NCI-H146 treated with DMSO at 0.1 percent for 48 hours (cell line): ENCODE measurements around the gene SLC17A7.
"Not testable (repeated sequence)": the region's sequence is repeated elsewhere in the genome, so short reads cannot be mapped to it uniquely, and the experiment has no call there.

Experiments
- DNase-seq: peaks from one replicate; lab custom pipeline; 2025; ENCODE audit not compliant: unreplicated experiment; lab: John Stamatoyannopoulos, UW

Gene SLC17A7

DNA sequence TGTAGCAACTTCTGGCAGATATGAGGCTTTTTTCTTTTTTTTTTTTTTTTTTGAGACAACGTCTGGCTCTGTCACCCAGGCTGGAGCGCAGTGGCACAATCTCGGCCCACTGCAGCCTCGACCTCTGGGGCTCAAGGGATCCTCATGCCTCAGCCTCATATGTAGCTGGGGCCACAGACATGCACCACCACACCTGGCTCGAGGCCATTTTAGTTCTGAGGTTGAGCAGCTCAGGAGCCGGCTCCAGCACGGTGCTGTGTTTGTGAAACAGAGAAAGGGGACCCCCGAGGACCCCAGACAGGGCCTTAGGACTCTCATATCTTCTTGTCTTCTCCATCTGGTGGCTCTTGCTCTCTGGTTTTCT lies 29.3 kb upstream of the SLC17A7 start:
- DNase-seq: no peak

GRCh38 chr19:49469828-49470614 lies 28.7 kb upstream of the SLC17A7 start:
- DNase-seq: no peak

- DNase-seq: no peak
Measured at GRCh38 chr19:49468746-49469447, 27.6 kb upstream of the SLC17A7 start.

GRCh38 chr19:49468199-49468598 lies 26.9 kb upstream of the SLC17A7 start:
- DNase-seq: no peak

GRCh38 chr19:49465371-49465770 lies 24.0 kb upstream of the SLC17A7 start:
- no peak for DNase-seq

GRCh38 chr19:49463960-49464740 lies 22.8 kb upstream of the SLC17A7 start:
- no peak for DNase-seq

GRCh38 chr19:49462492-49462891 lies 21.2 kb upstream of the SLC17A7 start:
- no peak for DNase-seq

DNA sequence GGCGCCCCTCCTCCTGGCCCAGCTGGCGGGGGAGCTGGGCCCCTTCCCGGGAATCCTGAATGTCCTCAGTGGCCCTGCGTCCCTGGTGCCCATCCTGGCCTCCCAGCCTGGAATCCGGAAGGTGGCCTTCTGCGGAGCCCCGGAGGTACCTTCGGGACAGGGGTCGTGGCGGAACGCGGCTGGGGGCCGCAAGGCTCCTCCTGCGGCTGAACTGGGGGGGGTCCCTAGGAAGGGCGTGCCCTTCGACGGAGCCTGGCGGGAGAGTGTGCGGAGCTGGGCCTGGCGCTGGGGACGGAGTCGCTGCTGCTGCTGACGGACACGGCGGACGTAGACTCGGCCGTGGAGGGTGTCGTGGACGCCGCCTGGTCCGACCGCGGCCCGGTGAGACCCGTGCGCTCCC lies 20.3 kb upstream of the SLC17A7 start:
- DNase-seq: no peak

DNA sequence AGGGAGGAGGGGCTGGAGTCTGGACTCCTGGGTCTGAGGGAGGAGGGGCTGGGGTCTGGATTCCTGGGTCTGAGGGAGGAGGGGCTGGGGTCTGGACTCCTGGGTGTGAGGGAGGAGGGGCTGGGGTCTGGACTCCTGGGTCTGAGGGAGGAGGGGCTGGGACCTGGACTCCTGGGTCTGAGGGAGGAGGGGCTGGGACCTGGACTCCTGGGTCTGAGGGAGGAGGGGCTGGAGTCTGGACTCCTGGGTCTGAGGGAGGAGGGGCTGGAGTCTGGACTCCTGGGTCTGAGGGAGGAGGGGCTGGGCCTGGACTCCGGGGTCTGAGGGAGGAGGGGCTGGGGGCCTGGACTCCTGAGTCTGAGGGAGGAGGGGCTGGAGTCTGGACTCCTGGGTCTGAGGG lies 19.8 kb upstream of the SLC17A7 start:
- not testable (repeated sequence) for DNase-seq

DNA sequence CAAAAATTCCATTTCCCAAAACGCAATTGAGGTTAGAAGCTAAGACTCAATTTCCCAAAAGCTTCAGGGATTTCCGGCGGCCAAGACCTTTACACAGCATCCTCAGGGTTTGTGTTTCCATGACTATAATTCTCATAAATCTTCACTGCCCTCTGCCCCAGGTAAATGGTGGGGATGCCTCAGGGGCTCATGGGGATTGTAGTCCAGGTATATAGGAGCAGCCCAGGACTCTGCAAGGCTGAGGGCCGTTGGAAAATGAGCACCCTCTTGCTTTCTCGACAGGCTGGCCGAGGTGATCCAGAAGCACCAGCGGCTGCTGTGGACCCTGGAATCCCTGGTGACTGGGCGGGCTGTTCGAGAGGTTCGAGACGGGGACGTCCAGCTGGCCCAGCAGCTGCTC lies 18.1 kb upstream of the SLC17A7 start:
- DNase-seq: no peak

DNA sequence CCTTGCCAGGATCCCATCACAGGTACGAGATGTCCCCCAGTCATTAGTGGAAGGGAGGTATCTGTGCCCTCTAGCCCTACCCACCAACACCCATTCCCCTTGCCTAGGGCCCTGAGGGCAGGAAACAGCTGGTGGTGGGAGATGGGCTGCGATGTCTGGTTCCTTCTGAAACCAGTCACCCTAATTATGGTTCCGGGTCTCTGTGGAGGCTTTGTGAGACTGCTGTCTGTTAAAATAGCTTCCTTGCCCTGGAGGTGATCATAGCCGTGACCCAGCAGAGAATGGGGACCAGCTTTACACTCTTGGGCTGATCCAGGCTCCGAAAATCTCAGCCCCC lies 17.2 kb upstream of the SLC17A7 start:
- no peak for DNase-seq

DNA sequence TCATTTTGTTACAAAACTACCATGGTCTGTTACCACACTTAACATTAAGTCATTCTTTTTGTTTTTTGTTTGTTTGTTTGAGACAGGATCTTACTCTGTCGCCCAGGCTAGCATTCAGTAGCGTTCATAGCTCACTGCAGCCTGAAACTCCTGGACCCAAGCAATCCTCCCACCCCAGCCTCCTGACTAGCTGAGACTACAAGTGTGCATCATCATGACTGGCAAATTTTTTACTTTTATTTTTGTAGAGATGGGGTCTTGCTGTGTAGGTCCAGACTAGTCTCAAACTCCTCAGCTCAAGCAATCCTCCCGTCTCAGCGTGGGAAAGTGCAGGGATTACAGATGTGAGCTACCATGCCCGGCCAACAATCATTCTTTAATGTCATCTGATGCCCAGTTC lies 15.0 kb upstream of the SLC17A7 start:
- DNase-seq: no peak

GRCh38 chr19:49455773-49456172 lies 14.4 kb upstream of the SLC17A7 start:
- no peak for DNase-seq

- DNase-seq: no peak
Measured at GRCh38 chr19:49453757-49454240, 12.5 kb upstream of the SLC17A7 start.

GRCh38 chr19:49453013-49453756 lies 11.9 kb upstream of the SLC17A7 start, which contains the start of gene ALDH16A1:
TSS of gene ALDH16A1 (plus strand) at chr19:49453225. CDS start at chr19:49453332, 107 bp downstream.
- DNase-seq: peak; percentile 98

DNA sequence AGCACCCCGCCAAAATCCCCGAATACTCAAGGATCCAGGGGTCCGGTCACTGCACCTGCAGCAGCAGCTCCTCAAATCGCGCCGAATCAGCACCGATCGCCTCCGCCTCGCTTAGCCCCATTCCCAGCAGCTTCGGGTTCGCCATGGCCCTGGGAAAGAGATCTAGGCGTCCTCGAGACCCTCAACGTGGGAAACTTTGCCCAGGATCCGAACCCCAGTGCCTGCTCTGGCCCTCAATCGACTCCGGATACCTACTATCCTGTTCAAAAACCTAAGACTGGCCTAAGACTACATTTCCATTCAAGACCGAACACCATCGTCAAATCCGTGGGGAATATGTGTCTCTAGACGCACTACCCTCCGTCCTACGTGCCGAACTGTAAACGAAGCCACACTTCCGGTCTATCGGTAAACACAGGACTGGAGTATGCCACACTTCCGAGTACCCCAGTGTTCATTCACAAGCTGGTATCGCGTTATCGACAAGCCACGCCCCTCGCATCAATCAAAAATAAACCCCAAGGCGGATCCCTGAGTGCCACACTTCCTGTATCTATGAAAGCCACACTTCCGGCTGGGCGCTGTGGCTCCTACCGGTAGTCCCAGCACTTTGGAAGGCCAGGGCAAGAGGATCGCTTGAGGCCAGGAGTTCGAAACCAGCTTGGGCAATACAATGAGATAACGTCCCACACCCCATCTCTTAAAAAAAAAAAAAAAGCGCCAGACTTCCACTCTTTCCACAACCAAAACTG lies 10.3 kb upstream of the SLC17A7 start, which contains the start of gene PIH1D1:
TSS of gene PIH1D1 (minus strand) at position 385 of the 752 bp plus-strand sequence. CDS start at position 145, 240 bp downstream.
- peak; percentile 100 for DNase-seq

DNA sequence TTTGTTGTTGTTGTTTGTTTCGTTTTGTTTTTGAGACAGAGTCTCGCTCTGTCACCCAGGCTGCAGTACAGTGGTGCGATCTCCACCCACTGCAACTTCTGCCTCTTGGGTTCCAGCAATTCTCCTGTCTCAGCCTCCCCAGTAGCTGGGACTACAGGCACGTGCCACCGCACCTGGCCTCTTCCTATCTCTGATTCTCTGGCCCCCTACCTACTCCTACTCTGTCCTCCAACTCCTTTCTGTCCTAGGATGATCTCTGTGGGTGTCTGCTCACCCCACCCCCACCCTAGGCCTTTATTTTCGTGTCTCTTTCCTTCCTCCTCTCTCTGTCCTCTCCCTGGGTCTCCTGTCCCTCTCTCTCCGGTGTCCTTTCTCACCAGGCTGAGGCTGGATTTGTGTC lies 9.1 kb upstream of the SLC17A7 start:
- no peak for DNase-seq

DNA sequence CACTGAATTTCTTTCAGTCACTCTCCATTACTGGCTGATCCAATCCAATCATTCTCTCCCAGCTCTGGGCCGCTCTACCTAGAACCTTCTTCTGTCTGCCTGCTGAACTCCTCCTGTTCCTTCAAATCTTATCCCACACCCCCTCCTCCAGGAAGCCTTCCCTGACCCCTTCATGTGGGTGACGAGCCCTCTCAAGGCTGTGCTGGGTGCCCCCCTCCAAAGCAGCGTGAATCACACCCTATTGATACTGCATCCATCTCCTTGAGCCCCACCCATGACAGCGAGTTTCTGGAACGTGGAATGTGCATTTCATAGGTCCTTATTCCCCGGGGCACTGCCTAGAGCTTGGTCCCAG lies 7.1 kb upstream of the SLC17A7 start:
- no peak for DNase-seq

- DNase-seq: no peak
Measured at GRCh38 chr19:49447485-49448431, 6.4 kb upstream of the SLC17A7 start.
